Lower lobe of right lung (tissue), 2 donors: ENCODE results near the gene CCAR1. TPM values are rescaled to one million over a fixed set of nuclear protein-coding genes. Genes with fewer than 3 reads are reported as not detected.
"Not testable (repeated sequence)": the region's sequence is repeated elsewhere in the genome, so short reads cannot be mapped to it uniquely, and the experiment has no call there.

Source experiments
- ATAC-seq, 2 donors: fragments of 200-7000 bp; cut with Tn5 transposase; one replicate each; pipeline ENCODE4 v1.9.1; 2020 to 2022; ENCODE audit warnings: mild to moderate bottlenecking in 2 of 2, moderate library complexity in 2 of 2
- DNase-seq: peaks from one replicate; pipeline ENCODE4 v3.0.0-alpha.2; 2020
- H3K27ac ChIP-seq: fragments of 200-600 bp; one replicate; pipeline ENCODE4 v1.8.0; 2022
- H3K27me3 ChIP-seq: fragments of 200-600 bp; one replicate; pipeline ENCODE4 v1.8.0; 2022; ENCODE audit warnings: low read depth
- H3K36me3 ChIP-seq: fragments of 200-600 bp; one replicate; pipeline ENCODE4 v1.8.0; 2022; ENCODE audit warnings: mild to moderate bottlenecking
- H3K4me1 ChIP-seq: fragments of 200-600 bp; one replicate; pipeline ENCODE4 v1.8.0; 2022
- H3K4me3 ChIP-seq: fragments of 200-600 bp; one replicate; pipeline ENCODE4 v1.8.0; 2022; ENCODE audit warnings: mild to moderate bottlenecking
- H3K9me3 ChIP-seq: fragments of 200-600 bp; one replicate; pipeline ENCODE4 v1.8.0; 2022
- CTCF ChIP-seq: fragments of 200-600 bp; IDR thresholded peaks from one replicate; pipeline ENCODE4 v1.8.0; 2022; ENCODE audit warnings: antibody characterized with exemption, mild to moderate bottlenecking
- intact Hi-C: fragments of 100-400 bp; cut with DNase I; formaldehyde crosslinking; loops from one replicate; pipeline ENCODE4 v1.11.0; 2022
- total RNA-seq: library from RNA; stranded (reverse); fragmentation: NEBNext Ultra II Directional; extraction: Animal tissue kit (Norgen Biotek cat#: 25700); gene quantifications from one replicate; pipeline ENCODE4 v1.2.1, GENCODE V29; 2021
- donor health status: DM: no; HTN: yes; CAD: no; lungs with severe emphysema.

Gene CCAR1
- total RNA-seq, 1 donor from 2014 or later, result 52.9 TPM

DNA sequence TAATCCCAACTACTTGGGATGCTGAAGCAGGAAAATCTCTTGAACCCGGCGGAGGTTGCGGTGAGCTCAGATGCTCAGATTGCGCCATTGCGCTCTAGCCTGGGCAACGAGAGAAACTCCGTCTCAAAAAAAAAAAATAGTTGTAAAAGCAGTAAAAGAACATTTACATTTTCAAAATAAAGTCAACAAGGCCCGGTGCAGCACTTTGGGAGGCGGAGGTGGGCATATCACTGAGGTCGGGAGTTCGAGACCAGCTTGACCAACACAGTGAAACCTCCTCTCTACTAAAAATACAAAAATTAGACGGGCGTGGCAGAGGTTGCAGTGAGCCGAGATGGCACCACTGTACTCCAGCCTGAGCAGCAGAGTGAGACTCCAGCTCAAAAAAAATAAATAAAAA, 4.0 kb downstream of the CCAR1 start:
- Histone ChIP-seq H3K4me1 (peaks cover 12% of the 10 kb centered on the region), H3K27me3 (no peaks in the 10 kb centered on the region), H3K27ac (no peak overlapping the region), H3K36me3 (peaks cover 67% of the 10 kb centered on the region), H3K9me3 (no peaks in the 10 kb centered on the region), H3K4me3 (no peak overlapping the region)
- TF ChIP-seq CTCF, result no peak
- no peak for ATAC-seq
- intact Hi-C loops, result no loop called here
- DNase-seq, result no peak

DNA sequence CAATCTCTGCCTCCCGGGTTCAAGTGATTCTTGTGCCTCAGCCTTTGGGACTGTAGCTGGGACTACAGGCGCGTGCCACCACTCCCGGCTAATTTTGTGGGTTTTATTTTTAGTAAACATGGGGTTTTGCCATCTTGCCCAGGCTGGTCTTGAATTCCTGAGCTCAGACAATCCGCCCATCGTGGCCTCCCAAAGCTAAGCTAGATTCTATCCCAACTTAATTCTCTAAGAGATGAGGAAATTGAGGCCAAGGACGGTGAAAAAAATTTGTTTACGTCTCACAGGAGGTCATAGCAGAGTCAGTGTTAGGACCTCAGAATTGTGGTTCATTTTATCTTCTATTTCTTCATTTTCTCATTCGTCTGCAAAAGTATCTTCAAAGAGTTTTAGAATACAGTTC, 6.1 kb downstream of the CCAR1 start:
- H3K4me1 ChIP-seq, result peaks cover 8% of the 10 kb centered on the region
- H3K27me3 ChIP-seq, result no peaks in the 10 kb centered on the region
- intact Hi-C loops, result no loop called here
- H3K4me3 ChIP-seq, result no peak overlapping the region
- no peaks in the 10 kb centered on the region for H3K9me3 ChIP-seq
- no peak overlapping the region for H3K27ac ChIP-seq
- ATAC-seq (no peak), DNase-seq (no peak)
- TF ChIP-seq CTCF, result no peak
- peaks cover 89% of the 10 kb centered on the region for H3K36me3 ChIP-seq

- H3K4me3 ChIP-seq, result no peak overlapping the region
- no peak overlapping the region for H3K27ac ChIP-seq
- ATAC-seq, result no peak
- no peak for DNase-seq
- no peaks in the 10 kb centered on the region for H3K4me1 ChIP-seq
- H3K27me3 ChIP-seq, result no peaks in the 10 kb centered on the region
- no peak for TF ChIP-seq CTCF
- intact Hi-C loops, result no loop called here
- no peaks in the 10 kb centered on the region for H3K9me3 ChIP-seq
- peaks cover 98% of the 10 kb centered on the region for H3K36me3 ChIP-seq
Measured at GRCh38 chr10:68732651-68733050, 11.6 kb downstream of the CCAR1 start.

GRCh38 chr10:68734349-68734748, 13.3 kb downstream of the CCAR1 start:
- intact Hi-C loops, result no loop called here
- TF ChIP-seq CTCF, result no peak
- H3K27me3 ChIP-seq, result no peaks in the 10 kb centered on the region
- no peak overlapping the region for H3K4me3 ChIP-seq
- no peaks in the 10 kb centered on the region for H3K4me1 ChIP-seq
- peaks cover 98% of the 10 kb centered on the region for H3K36me3 ChIP-seq
- H3K27ac ChIP-seq, result no peak overlapping the region
- DNase-seq (no peak), ATAC-seq (no peak)
- no peaks in the 10 kb centered on the region for H3K9me3 ChIP-seq

GRCh38 chr10:68735119-68735518, 14.1 kb downstream of the CCAR1 start:
- Histone ChIP-seq H3K27me3 (no peaks in the 10 kb centered on the region), H3K4me1 (no peaks in the 10 kb centered on the region), H3K9me3 (no peaks in the 10 kb centered on the region), H3K36me3 (peaks cover 98% of the 10 kb centered on the region), H3K27ac (no peak overlapping the region), H3K4me3 (no peak overlapping the region)
- intact Hi-C loops, result no loop called here
- no peak for TF ChIP-seq CTCF
- ATAC-seq (no peak), DNase-seq (no peak)

GRCh38 chr10:68735739-68736138, 14.7 kb downstream of the CCAR1 start:
- H3K4me1 ChIP-seq, DNase-seq, H3K9me3 ChIP-seq, intact Hi-C loops, H3K27me3 ChIP-seq, H3K27ac ChIP-seq, H3K4me3 ChIP-seq, ATAC-seq: not testable (repeated sequence)
- peaks cover 98% of the 10 kb centered on the region for H3K36me3 ChIP-seq

DNA sequence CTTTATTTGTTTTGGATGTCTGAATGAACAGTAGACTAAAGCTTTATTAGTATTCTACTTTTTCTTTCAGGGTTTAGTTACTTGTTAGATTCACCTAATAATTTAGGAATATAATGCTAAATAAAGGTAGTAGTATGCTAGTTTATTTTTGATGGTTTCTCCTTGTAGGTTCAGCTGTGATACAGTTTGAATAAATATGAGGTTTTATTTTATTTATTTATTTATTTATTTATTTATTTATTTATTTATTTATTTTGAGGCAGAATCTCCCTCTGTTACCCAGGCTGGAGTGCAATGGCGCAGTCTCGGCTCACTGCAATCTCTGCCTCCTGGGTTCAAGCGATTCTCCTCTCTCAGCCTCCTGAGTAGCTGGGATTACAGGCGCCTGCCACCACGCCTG, 19.6 kb downstream of the CCAR1 start:
- H3K9me3 ChIP-seq, intact Hi-C loops, H3K27me3 ChIP-seq, DNase-seq, ATAC-seq, H3K4me3 ChIP-seq, H3K4me1 ChIP-seq, H3K27ac ChIP-seq: not testable (repeated sequence)
- H3K36me3 ChIP-seq, result peaks cover 100% of the 10 kb centered on the region
